Stomach (tissue), 4 donors: ENCODE results near the gene ZNF582.

ENCODE experiments used
- CTCF ChIP-seq, 7 experiments: fragments of 450-650 bp in 4 of 7; fragments of 200-600 bp in 3 of 7; sonication (generic) in 3 of 7; IDR thresholded peaks; one replicate each; pipeline ENCODE4 v1.5.1; 2016 to 2019; ENCODE audit warnings: antibody characterized with exemption in 7 of 7, control low read depth in 2 of 7, mild to moderate bottlenecking in 1 of 7
- EP300 ChIP-seq: sonication (generic); formaldehyde crosslinking; IDR thresholded peaks from one replicate; pipeline ENCODE4 v1.6.1; 2017; ENCODE audit warnings: antibody characterized with exemption
- POLR2A ChIP-seq, 4 donors: fragments of 450-650 bp; IDR thresholded peaks; one replicate each; pipeline ENCODE4 v1.6.1; 2016; ENCODE audit warnings: antibody characterized with exemption in 4 of 4, control low read depth in 2 of 4, mild to moderate bottlenecking in 1 of 4, moderate library complexity in 1 of 4
- POLR2AphosphoS5 ChIP-seq, 3 donors: sonication (generic); formaldehyde crosslinking; IDR thresholded peaks; one replicate each; pipeline ENCODE4 v1.6.1; 2016; ENCODE audit warnings: antibody characterized with exemption in 3 of 3

- TF ChIP-seq CTCF (IDR thresholded peaks at IDR 0.05), result no peak
- no peak for TF ChIP-seq POLR2AphosphoS5 (IDR thresholded peaks at IDR 0.05)
- no peak for TF ChIP-seq POLR2A (IDR thresholded peaks at IDR 0.05)
- TF ChIP-seq EP300, result no peak
These were observed 30.6 kb upstream of the ZNF582 start for GRCh38 chr19:56423985-56424353.
